Limb (tissue), 2 donors: ENCODE results near the gene IL1RAPL2.
A peak's percentile ranks its signal among the peaks of the same experiment; 100 is the strongest.
"Not testable (repeated sequence)": the region's sequence is repeated elsewhere in the genome, so short reads cannot be mapped to it uniquely, and the experiment has no call there.

Experiments used
- DNase-seq, 2 donors: peaks; one replicate each; pipeline ENCODE4 v3.0.0-alpha.2; 2016; ENCODE audit errors: extremely low spot score in 2 of 2

Gene IL1RAPL2

DNA sequence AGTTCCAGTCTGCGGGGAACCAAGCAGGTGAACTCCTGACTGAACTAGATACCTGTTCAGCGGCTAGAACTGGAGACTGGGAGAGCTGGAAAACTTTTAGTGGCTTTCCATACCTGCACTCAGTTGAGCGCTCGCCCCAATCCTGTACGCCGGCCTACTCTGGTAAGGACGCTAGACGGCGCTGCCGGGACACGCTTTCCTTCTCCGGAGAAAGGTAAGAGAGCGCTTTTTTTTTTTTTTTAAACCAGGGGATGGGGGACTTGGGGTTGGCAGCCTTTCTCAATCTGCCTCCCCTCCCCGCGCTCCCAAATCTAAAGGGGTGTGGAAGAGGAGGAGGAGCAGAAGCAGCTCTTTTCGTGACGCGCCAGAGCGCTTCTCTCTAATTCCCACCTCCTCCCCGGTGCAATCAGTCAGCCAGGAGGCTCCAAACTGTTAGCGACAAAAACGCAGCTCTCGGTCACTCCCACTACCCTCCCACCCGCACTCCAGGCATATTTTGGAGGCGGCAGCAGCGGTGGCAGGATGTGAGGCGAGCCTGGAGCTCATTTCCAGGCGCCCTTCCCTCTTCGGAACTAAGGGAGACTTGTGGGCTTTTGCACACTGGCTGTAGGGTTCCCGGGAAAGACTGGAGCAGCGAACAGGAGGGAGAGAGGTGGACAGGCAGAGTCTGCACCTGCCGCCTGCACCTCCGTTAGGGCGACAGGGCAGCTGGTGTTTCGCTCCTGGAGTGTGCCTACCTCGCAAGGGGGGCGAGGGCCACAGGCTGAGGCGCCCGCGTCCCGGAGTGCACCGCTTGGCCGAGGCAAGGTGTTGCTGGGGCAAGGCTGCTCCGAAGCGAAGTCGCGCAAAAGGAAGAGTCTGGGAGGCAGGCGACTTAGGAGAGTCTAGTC is at the start of gene IL1RAPL2:
TSS of gene IL1RAPL2 (plus strand) at position 409 of the 890 bp plus-strand sequence.
- peak; percentile 17 to 71 for DNase-seq

DNA sequence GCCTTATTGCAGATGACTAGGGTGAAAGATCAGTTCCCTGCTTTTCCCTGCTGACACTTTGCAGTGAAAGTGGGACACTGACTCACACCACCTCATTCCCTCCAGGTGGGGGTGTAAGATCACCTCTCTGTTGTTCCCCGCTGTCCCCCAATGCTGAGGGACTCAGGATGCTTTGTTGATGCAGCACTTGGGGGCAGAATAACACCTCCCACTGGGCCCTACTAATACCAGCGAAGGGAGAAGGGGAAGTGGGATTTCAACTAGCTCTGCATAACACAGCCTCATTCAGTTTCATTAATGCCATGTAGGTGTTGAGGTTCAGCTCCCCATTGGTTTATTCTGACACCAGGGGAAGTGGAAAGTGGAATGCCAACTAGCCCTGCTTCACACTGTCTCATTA is 43.6 kb upstream of the IL1RAPL2 start:
- DNase-seq = no peak

DNA sequence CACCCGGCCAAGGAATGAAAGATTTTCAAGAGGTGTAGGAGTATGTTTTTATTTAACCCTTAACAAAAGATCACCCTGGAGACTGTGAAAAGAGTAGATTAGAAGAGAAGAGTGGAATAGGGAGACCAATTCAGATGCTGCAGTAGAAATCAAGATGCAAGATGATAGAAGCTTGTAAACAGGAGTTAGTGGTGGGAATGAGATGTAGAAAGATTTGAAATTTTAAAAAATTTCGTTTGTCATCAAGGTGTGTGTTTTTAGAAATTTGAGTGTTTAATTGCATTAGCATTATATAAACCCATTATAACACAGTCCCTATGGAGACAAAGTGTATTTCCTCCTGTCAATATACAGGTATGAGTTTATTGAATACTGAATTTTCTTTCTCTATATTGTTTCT is 42.1 kb upstream of the IL1RAPL2 start:
- DNase-seq = no peak

DNA sequence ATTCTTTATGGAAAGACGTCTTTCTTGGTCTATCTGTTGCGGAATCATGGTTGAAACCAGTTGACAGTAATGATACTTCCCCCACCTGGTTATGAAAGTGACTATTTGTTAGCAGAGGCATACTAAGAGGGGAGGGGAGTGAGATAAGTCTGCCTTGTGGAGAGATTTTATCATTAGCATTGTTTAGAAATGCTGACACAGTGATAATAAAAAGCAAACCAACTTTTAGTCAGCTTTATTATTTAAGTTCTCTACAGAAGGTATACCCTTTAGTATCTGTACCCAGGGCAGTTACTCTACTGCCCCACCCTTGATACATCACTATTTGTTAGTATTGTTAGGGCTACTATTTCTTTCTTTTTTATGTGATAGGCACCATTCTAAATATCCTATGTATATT is 26.9 kb upstream of the IL1RAPL2 start:
- no peak for DNase-seq

DNA sequence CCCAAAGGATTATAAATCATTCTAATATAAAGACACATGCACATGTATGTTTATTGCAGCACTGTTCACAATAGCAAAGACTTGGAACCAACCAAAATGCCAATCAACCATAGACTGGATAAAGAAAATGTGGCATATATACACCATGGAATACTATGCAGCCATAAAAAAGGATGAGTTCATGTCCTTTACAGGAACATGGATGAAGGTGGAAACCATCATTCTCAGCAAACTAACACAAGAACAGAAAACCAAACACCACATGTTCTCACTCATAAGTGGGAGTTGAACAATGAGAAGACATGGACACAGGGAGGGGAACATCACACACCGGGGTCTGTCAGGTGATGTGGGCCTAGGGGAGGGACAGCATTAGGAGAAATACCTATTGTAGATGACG is 23.6 kb upstream of the IL1RAPL2 start:
- not testable (repeated sequence) for DNase-seq

DNA sequence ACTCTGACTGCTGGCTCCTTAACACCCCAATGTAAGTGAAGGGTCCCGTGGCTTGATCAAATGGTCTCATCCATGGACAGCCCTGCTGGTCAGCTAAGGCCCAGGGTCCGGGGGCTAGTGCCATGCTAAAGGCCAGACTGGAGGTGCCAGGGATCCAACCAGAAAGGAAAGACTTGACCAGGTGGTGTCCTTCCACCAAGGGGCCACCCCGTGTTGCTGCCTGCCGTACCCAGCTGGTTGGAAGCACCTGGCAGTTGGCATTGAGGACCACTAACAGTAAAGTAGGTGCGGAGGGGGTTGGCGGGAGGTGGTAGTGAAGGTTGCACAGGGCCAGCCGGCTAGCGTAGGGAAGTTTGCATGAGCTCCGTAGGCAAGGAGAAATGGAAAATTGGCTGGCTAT is 1.7 kb upstream of the IL1RAPL2 start:
- DNase-seq = no peak

DNA sequence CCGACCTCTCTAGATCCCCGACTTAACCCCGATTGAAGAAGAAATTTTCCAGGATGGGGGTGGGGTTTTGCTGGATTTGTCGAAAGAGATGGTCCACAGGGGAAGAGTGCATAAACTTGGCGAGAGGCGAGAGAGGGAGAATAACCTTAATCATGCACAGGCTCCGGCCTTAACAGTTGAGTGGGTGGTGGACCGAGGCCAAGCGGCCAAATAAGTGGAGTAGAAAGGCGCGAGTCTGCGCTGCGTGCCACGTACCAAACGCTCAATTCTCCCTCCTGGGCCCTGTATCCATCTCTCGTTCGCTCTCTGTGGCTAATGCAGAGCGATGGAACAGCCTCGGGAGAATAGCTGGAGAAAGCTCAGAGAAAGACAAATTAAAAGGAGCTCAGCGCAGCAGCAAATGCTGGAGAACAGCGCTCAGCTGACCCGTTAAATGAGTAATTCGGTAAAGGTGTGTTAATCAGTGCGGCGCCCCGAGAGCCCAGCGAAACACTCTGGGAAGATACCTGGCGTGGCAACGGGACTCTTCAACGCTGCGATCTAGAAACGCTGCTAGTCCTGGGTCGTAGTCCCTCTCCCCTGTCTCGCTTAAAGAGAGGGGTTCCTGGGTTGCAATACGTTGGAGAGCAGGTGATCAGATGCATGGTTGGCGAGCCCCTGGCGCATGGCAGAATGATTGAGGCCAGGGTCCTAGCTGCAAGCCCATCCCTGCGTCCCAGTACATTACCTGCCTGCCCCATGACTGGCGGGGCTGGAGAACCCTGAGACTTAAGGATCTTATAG is 887 bp upstream of the IL1RAPL2 start:
- DNase-seq = peak in 1 of 2 donors; percentile 24

DNA sequence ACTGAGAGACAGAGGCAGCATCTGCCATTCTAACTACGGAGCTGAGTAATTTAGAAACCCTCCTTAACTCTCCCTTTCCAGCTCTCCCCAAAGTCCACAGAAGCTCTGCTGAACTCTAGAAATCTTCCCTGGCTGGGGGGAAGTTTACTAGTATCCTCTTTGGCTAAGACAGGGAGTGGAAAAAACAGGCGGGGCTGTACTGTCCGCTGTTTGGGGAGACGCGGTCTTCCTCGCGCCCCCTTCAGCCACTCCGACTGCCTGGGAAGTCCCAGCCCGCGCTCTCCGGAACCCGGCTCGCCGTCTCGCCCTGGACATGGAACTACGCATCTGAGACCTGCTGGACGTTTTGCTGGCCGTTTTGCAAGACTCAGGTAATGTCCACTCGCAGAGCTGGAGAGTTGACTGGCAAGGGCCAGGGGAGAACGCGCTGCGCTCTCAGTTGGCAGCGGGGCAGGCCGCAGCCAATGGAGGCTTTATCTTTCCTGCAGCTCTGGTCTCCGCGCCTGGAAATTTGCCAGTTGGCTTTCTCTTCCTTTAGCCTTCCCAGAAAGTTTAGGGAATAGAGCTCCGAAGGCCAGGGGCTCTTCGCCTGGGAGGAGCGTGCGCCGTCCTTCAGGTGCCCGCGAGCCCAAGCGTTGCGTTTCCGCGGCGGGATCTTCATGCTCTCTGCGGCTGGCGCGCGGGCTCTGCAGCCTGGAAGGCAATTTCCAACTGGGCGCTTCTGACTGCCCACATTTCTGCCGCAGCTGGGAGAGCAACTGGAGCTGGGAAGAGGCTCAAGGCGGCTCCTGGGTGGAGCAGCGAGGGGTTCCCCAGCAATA is 892 bp downstream of the IL1RAPL2 start:
- peak in 1 of 2 donors; percentile 42 for DNase-seq

DNA sequence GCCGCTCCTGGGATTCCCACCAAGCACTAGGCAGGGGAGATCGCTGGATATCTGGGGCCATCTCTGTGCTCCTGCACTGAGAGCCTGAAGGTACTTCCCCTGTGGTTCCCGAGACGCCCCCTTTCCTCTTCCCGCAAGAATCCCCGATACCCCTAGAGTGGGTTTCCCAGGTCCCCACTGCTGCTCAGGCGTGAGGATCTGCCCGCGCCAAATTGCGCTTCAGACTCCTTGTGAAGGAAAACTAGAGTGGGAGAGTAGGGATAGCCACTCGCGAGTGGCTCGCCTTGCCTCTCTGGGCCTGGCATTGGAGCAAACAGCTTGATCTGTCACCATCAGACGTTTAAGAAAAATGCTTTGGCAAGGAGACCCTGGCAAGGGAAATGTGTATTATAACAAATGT is 1.5 kb downstream of the IL1RAPL2 start:
- no peak for DNase-seq

DNA sequence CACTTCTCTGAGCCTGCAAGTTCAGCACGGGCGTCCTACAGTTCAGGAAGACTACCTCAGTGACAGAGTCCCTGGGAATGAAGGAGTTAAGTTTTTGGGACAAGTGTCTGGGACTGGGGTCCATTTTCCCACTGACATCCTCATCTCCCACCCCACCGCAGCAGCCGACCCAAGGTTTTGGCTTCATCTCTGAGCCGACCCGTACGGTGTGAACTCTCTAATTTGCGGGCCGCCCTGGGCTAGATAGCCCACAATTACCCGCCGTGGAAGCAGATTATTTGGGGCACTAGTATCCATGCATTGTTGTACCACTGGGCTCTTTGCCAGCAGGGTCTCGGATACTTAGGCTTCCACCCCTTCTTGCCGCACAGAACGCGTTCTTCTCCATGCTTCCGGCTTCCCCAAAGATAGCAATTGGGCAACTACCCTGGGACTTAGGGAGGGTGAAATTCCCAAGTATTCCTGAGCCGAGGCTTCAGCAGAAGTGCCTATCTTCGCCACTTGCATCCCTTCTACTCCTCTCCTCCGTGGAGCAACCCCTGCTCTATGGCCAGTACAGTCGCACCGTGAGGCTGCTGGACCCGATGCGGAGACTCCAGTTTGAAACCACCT is 2.4 kb downstream of the IL1RAPL2 start:
- DNase-seq = no peak

DNA sequence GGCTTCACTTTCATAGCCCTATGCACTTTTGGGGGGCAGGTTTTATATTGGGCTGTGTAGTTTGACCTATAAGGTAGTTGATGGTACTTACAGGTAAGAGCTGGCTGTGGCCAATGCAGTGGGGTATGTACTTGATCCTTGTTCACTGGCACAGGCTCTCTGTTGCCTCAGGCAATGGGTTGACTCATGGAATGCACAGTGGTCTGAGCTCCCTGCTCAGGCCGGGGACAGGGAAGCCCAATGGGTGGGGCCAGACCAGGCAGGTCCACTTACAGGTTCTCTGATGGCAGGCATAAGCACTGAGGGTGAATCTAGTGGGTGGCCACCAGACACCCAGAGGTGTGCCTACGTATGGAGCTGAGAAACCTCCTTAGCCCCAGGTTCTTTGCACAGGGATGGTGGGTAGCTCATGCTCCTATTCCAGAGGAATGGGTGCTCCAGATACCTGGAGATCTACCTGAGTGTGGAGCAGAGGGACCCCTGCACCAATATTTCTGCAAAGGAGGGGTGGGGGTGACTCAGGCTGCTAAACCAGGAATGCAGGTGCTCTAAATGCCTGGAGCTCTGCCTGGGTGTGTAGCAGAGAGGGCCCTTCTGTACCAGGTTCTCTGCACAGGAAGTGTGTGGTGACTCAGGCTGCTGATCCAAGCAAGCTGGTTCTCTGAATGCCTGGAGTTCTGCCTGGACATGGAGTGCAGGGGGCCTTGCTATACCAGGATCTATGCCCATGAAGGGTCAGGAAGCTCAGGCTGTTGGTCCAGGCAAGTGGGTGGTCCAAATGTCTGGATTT is 52.3 kb downstream of the IL1RAPL2 start:
- no peak for DNase-seq

DNA sequence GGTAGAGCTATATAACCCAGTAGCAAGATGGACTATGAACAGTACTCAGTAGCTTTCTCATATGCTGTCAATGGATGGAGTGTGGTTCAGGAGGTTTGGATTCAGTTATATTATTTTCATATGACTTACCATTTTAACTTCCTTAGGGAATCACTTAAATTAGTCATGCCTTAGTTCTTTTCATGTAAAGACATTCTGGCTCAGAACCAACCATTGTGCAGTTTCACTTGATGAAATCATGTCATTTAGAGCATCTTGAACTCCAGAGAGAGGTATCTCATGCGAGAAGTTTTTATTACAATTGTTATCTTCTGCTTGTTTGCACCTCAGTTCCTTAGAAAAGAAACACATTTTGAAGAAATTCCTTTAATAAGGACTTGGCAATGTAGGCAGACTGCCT is 55.8 kb downstream of the IL1RAPL2 start:
- DNase-seq = no peak

DNA sequence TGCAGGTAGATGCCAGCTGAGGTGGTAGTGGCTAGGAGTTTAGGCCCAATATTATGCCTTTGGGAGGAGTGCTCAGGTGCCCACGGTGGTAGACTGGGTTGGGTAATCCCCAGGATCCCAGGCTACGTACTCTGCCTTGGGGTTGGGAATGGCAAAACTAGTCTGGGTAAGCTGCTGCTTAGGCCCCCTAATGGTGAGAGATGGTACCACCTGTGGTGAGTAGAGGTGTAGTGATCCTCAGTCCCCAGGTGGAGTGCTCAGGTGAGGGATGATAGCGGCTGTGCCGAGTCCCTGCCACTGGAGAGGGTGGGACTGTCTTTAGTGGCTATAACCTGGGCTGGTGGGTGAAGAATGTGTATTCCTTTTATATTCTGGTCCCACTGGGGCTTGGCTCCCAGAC is 75.2 kb downstream of the IL1RAPL2 start:
- DNase-seq = no peak

DNA sequence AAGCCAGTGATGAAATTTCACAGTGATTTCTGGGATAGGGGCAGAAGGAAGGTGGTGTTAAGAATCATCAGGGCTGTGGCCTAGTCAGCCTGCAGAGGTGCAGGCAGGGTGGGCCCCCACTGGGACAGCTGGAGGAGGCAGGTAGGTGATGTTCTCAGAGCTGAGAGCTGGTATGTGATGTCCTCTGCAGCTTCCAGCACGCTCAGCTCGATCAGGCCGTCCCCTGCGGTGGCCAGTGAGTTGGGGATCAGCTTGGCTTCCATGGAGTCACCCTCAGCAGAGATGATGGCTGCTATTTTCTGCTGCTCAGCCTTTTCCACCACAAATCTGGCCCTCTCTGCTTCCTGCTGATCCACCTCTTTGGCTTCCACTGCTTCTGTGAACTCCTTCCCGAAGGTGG is 81.1 kb downstream of the IL1RAPL2 start:
- DNase-seq = no peak

DNA sequence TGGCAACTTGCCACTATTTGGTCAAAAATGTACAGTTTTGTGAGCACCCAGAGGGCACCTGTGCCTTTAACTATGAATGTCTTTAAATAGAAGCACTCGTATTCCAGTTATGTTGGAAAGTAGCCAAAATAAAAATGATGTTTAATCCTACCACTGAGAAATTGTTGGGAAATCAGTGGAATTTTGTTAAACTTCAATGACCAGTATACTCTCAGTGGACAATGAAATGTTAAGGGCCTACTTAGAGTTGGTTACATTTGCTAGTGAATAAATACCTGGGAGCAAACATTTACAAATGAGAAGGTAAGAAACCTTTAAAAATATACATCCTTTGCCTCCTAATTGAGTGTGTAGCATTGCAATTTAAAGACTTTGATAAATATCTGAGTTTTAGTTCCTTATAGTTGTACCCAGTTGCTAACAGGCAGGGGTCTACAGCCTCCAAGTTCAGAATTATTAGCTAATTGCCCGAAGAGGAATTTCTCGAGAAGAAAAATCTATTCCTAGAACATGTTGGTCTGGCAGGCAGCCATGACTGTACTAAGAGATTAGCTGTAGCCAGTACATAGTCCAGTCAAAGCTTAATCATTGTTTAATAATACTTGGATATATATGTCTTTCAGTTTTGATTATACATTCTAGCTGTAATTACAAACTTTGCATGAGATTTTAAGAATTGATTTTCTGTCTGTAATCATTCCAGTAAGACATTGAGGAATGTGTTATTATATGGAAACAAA is 93.2 kb downstream of the IL1RAPL2 start:
- no peak for DNase-seq

DNA sequence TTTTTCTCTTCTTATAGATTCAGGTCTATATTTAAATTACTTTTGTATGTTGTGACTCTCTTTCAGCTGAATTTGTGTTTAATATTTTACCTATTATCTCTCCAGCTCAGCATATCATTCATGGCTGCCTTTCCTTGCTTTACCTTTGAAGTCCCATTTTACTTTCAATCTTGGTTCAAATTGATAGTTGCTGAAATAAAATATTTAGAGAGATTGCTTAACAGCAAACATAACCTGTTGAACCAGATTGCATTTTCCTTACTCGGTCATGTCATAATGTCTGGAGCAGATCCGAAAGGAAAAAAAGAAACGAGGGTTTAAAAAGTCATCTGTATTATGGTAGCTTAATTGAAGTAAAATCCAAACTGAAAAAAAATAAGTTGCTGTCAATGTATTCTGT is 94.1 kb downstream of the IL1RAPL2 start:
- no peak for DNase-seq

DNA sequence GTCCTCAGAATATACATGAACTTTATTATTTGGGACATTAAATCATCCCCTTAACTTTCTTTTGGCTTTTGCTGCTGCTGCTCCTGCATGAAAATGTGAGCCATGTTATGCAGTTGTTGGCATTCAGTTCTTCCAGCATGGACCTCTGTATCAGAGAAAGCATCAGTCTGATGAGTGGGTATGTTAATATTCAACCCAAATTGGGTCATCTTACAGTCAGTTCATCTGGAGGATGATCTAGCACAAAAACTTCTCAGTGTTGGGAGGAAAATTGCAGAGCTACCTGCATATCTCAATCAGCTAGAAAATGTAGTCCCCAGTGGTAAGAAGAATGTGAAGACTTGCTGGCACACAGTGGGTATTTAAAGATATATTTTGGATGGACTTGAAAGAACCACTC is 96.7 kb downstream of the IL1RAPL2 start:
- DNase-seq = no peak

DNA sequence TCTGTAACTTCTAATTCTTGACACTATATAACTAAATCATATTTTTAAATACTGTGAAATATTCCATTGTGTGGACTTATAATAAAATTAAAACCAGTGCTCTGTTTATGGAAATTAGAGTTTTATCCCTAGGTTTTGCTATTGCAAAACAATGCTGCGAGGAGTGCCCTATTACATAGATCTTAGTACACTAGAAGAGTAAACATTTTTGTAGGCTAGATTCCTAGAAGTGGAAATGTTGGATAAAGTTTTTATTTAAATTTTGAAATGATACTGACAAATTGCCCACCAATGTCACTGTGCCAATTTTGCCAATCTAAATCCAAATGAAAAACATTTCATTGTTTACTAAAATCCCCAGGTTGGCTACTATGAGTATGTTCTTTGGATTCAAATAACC is 99.7 kb downstream of the IL1RAPL2 start:
- DNase-seq = no peak

DNA sequence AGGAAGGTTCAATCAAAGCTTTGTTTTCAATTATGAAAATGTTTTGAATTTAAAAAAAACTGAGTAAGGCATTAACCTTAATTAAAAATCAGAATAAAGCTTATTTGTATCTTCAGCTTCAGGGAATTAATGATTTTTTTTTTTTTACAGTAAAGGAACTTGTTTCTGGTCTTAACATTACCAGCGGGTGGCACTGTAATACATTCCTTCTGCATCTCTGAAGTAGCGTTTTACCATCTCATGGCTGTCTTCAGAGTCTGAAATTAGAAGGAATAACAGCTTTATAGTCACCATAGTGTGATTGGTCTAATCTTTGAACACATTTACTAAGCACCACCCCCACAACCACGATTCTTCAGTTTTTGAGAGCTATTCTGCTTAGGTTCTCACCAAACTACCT is 102.6 kb downstream of the IL1RAPL2 start:
- peak in 1 of 2 donors; percentile 28 for DNase-seq

DNA sequence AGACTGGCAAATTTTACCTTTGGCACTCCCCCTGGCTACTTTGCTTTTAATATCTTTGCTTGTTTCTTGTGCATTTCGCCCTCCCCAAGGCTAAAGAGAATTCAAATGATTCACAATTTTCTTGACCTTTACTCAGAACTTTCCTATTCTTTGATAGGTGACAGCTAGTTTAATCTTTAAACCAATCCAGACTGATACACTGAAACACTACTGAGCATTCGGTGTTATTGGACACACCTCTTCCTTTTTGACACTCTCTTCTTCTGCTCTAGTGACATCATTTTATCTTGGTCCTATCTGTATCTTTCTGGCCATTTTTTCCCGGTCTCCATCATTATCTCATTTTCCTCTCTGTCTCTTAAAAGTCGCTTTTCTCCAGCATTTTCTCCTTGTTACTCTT is 103.1 kb downstream of the IL1RAPL2 start:
- no peak for DNase-seq
